Activated CD8-positive, alpha-beta T cell treated with anti-CD3 and anti-CD28 coated beads for 36 hours (primary cell): Measurements from ENCODE around the gene CKLF. TPM values are rescaled to one million over a fixed set of nuclear protein-coding genes. Genes with fewer than 3 reads are reported as not detected.

Experiments used
- ATAC-seq: fragments of 200-7000 bp; cut with Tn5 transposase; one replicate; pipeline ENCODE4 v1.10.0; 2021; ENCODE audit warnings: mild to moderate bottlenecking, moderate library complexity
- CTCF ChIA-PET: fragments of 350-600 bp; sonication (Branson Sonifier 250); formaldehyde crosslinking; loops from one replicate; lab custom pipeline; 2021; ENCODE audit warnings: antibody characterized with exemption; lab: Charles Lee
- POLR2A ChIA-PET: fragments of 350-600 bp; sonication (Branson Sonifier 250); formaldehyde crosslinking; loops from one replicate; lab custom pipeline; 2021; ENCODE audit warnings: antibody characterized with exemption; lab: Charles Lee
- DNase-seq: peaks from one replicate; pipeline ENCODE4 v3.0.0-alpha.2; 2020
- H3K27ac Mint-ChIP-seq: one replicate; pipeline ENCODE4 v1.8.0; 2021; ENCODE audit warnings: mild to moderate bottlenecking, mixed read lengths
- H3K27me3 Mint-ChIP-seq: one replicate; pipeline ENCODE4 v1.8.0; 2021; ENCODE audit warnings: mixed read lengths
- H3K36me3 Mint-ChIP-seq: one replicate; pipeline ENCODE4 v1.8.0; 2021; ENCODE audit warnings: low read depth, mixed read lengths
- H3K4me1 Mint-ChIP-seq: one replicate; pipeline ENCODE4 v1.8.0; 2021; ENCODE audit warnings: low read depth, mixed read lengths
- H3K4me3 Mint-ChIP-seq: one replicate; pipeline ENCODE4 v1.8.0; 2021; ENCODE audit warnings: mild to moderate bottlenecking, moderate library complexity, mixed read lengths
- H3K9me3 Mint-ChIP-seq: one replicate; pipeline ENCODE4 v1.8.0; 2021; ENCODE audit warnings: mixed read lengths
- intact Hi-C: fragments of 100-400 bp; cut with micrococcal nuclease; formaldehyde crosslinking; loops from one replicate; pipeline ENCODE4 v1.10.0; 2022
- total RNA-seq, 2 experiments: library from RNA; stranded (reverse); gene quantifications; one replicate each; pipeline ENCODE4 v1.2.3, GENCODE V29; 2021
- TF ChIP-seq, protein P1 (sequence below): fragments of 200-600 bp; IDR thresholded peaks from one replicate; pipeline ENCODE4 v1.8.0; 2022; ENCODE audit warnings: antibody characterized with exemption, mild to moderate bottlenecking

CKLF gene
- total RNA-seq, 2 experiments from 2014 or later: 99.0 to 99.7 TPM

DNA sequence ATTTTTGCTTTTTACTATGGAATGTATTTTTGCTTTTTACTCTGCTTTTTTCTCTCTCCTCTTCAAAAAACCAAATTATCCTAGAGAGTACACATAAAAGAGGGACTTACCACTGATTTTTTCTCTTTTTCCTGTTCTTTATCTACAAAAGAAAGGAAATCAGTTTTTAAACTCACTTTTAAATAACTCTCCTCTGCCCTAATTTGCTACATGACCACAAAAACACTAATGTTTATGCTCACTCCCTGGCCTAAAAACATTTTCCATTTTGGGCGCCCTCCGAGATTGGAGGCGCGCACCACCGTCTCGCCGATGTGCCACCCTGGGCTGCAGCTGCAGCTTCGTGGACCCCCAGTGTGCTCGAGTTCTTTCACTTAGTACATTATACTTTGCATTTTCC, 3.5 kb upstream of the CKLF start:
- ATAC-seq (no peak), DNase-seq (no peak)
- peak overlapping the region; percentile 88 for H3K4me3 Mint-ChIP-seq
- no peaks in the 10 kb centered on the region for H3K27me3 Mint-ChIP-seq
- H3K4me1 Mint-ChIP-seq: peaks cover 39% of the 10 kb centered on the region
- CTCF ChIA-PET: interaction anchor here (0.9 to 3.8 kb wide), 6 partner anchors 9 to 59 kb away, joined by 3 to 11 read pairs (median 5); partner anchors contain the start of gene CMTM2
- no peaks in the 10 kb centered on the region for H3K9me3 Mint-ChIP-seq
- POLR2A ChIA-PET: interaction anchor here (0.7 to 7.3 kb wide), 6 partner anchors 8 to 55 kb away, joined by 3 to 78 read pairs (median 4); partner anchors contain the start of gene CMTM3
- H3K27ac Mint-ChIP-seq: peak overlapping the region; percentile 85
- TF ChIP-seq, protein P1, sequence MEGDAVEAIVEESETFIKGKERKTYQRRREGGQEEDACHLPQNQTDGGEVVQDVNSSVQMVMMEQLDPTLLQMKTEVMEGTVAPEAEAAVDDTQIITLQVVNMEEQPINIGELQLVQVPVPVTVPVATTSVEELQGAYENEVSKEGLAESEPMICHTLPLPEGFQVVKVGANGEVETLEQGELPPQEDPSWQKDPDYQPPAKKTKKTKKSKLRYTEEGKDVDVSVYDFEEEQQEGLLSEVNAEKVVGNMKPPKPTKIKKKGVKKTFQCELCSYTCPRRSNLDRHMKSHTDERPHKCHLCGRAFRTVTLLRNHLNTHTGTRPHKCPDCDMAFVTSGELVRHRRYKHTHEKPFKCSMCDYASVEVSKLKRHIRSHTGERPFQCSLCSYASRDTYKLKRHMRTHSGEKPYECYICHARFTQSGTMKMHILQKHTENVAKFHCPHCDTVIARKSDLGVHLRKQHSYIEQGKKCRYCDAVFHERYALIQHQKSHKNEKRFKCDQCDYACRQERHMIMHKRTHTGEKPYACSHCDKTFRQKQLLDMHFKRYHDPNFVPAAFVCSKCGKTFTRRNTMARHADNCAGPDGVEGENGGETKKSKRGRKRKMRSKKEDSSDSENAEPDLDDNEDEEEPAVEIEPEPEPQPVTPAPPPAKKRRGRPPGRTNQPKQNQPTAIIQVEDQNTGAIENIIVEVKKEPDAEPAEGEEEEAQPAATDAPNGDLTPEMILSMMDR: no peak
- intact Hi-C loops: no loop called here
- H3K36me3 Mint-ChIP-seq: peaks cover 14% of the 10 kb centered on the region

DNA sequence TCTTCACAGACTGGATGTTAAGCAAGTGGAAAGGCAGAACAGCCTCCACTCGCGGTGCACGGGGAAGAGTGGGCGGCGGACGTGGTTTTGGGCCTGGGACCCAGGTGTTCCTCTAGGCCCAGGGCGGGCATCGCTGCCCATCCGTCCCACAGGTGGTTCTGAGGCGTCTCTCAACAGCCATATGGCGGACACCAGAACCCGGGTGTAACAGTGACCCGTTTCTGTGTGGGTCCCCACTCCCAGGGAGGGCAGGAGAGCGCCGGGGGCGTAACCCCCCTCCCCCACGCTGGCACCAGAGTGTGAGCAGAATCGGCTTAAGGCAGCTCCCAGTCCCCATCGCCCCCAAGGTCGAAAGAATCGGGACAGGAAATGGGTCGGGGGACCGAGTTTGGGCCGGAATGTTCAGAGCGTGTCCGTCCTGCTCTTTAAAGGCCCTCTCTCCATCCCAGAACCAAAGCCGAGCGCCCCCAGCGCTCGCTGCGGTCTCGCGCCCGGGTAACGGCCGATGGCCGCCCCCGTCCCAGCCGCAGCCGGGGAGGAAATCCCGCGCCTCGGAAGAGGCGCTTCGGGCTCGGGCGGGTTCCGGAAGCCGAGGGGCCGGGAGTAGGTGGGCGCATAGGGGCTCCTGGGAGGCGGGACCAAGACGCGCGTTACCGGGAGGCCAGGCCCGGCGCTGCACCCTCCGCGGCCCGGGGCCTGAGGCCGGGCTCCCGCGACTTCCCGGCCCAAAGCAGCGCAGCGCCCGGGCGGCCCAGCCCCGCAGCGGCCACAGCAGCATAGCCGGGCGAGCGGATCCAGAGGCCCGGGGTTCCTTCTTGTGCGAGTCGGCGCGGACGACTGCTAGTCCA, 2.9 kb upstream of the CKLF start, which contains the start of gene TK2:
Gene TK2, minus strand, starts transcription at position 839 of the 848 bp plus-strand sequence. Its CDS starts 61 bp downstream, at position 778.
- Mint-ChIP-seq H3K4me1 (peaks cover 43% of the 10 kb centered on the region), H3K36me3 (peaks cover 20% of the 10 kb centered on the region), H3K4me3 (peak within 1 kb of the TSS; percentile 88), H3K27me3 (no peaks in the 10 kb centered on the region), H3K27ac (peak within 1 kb of the TSS; percentile 92), H3K9me3 (no peaks in the 10 kb centered on the region)
- ChIA-PET CTCF (interaction anchor here (0.9 to 4.9 kb wide), 9 partner anchors 10 to 59 kb away, joined by 3 to 41 read pairs (median 5); partner anchors contain the start of gene CMTM2), POLR2A (interaction anchor here (0.7 to 7.3 kb wide), 7 partner anchors 9 to 54 kb away, joined by 3 to 78 read pairs (median 4); partner anchors contain the start of gene CMTM3)
- DNase-seq (peak; percentile 79), ATAC-seq (peak; percentile 54)
- intact Hi-C loops: loop anchor here (2.0 to 5.0 kb wide), 2 partner anchors 33 to 53 kb away; partner anchors contain the start of gene CMTM3
- TF ChIP-seq, protein P1: no peak

DNA sequence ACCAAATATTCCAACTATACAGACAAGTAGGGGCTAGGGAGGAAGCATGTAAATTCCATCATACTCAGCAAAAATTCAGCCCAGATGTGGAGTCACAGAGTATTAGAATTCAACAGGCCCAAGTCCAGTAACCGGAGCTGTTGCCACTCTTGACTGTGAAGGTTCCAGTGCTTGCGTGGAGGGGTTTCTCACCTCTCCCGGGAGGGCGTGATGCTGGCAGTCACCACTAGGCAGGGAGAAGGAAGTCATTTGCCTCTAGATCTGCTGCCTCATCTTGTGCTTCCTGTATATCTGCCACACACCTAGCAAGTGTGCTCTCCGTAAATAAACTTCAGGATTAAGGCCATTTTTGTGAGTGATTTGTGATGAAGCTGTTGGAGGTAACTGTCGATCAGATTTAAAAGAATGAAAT, 1.0 kb upstream of the CKLF start:
- Mint-ChIP-seq H3K9me3 (no peaks in the 10 kb centered on the region), H3K27me3 (no peaks in the 10 kb centered on the region), H3K36me3 (peaks cover 34% of the 10 kb centered on the region), H3K4me3 (peak overlapping the region; percentile 88), H3K27ac (peak overlapping the region; percentile 92), H3K4me1 (peaks cover 58% of the 10 kb centered on the region)
- peak; percentile 50 for ATAC-seq
- POLR2A ChIA-PET: interaction anchor here (0.6 to 7.3 kb wide), 12 partner anchors 9 to 1666 kb away, joined by 3 to 78 read pairs (median 5); partner anchors contain the start of genes CMTM2 and CMTM3
- CTCF ChIA-PET: interaction anchor here (1.0 to 4.9 kb wide), 17 partner anchors 9 to 330 kb away, joined by 3 to 41 read pairs (median 4); partner anchors contain the start of gene CMTM2
- peak; percentile 72 for DNase-seq
- TF ChIP-seq, protein P1: no peak
- intact Hi-C loops: loop anchor here (2.0 to 5.0 kb wide), 2 partner anchors 35 to 51 kb away; partner anchors contain the start of gene CMTM3

GRCh38 chr16:66551788-66552285, 539 bp upstream of the CKLF start:
- Mint-ChIP-seq H3K4me1 (peaks cover 61% of the 10 kb centered on the region), H3K27ac (peak overlapping the region; percentile 92), H3K36me3 (peaks cover 34% of the 10 kb centered on the region), H3K27me3 (no peaks in the 10 kb centered on the region), H3K4me3 (peak overlapping the region; percentile 88), H3K9me3 (no peaks in the 10 kb centered on the region)
- ChIA-PET CTCF (interaction anchor here (0.7 to 4.9 kb wide), 20 partner anchors 9 to 329 kb away, joined by 3 to 41 read pairs (median 4); partner anchors contain the start of genes CMTM2 and CMTM3), POLR2A (interaction anchor here (0.6 to 7.3 kb wide), 15 partner anchors 9 to 1665 kb away, joined by 3 to 78 read pairs (median 5); partner anchors contain the start of genes CMTM2 and CMTM3)
- TF ChIP-seq, protein P1: no peak
- intact Hi-C loops: loop anchor here (2.0 to 5.0 kb wide), 2 partner anchors 35 to 50 kb away; partner anchors contain the start of gene CMTM3
- DNase-seq (peak; percentile 26), ATAC-seq (peak; percentile 4)
